CD14-positive monocyte (primary cell): ENCODE measurements around the gene ZDHHC4. TPM values are rescaled to one million over a fixed set of nuclear protein-coding genes. Genes with fewer than 3 reads are reported as not detected.

Source experiments
- DNase-seq, 3 donors: peaks; one replicate each; pipeline ENCODE4 v3.0.0-alpha.2; 2011 to 2022
- H2AFZ ChIP-seq: 2 replicates; pipeline ENCODE4 v1.6.0; 2012; ENCODE audit warnings: mild to moderate bottlenecking, low read depth, low read length, inconsistent platforms; ENCODE audit not compliant: insufficient read depth, poor library complexity, severe bottlenecking
- H3K27ac ChIP-seq, 2 donors: 1 replicate in 1 of 2; 2 replicates in 1 of 2; pipeline ENCODE4 v1.5.1; 2012 to 2013; ENCODE audit warnings: low read length in 2 of 2, control low read depth in 1 of 2, inconsistent platforms in 1 of 2, low read depth in 1 of 2, mild to moderate bottlenecking in 1 of 2
- H3K27me3 ChIP-seq, 2 donors: one replicate each; pipeline versions ENCODE4 v1.6.0 to v1.6.1; 2011 to 2013; ENCODE audit warnings: low read length in 2 of 2; ENCODE audit not compliant: control insufficient read depth in 2 of 2, insufficient read depth in 2 of 2
- H3K36me3 ChIP-seq, 2 donors: replicated peaks in 1 of 2; 1 replicate in 1 of 2; 2 replicates in 1 of 2; pipeline versions ENCODE4 v1.5.1 to v1.6.1; 2012 to 2013; ENCODE audit warnings: low read length in 2 of 2, control low read depth in 1 of 2, inconsistent platforms in 1 of 2, mild to moderate bottlenecking in 1 of 2; ENCODE audit not compliant: insufficient read depth in 2 of 2, control insufficient read depth in 1 of 2
- H3K4me1 ChIP-seq, 2 donors: 1 replicate in 1 of 2; 2 replicates in 1 of 2; pipeline versions ENCODE4 v1.5.1 to v1.6.1; 2012 to 2013; ENCODE audit warnings: low read length in 2 of 2, control low read depth in 1 of 2, inconsistent platforms in 1 of 2, mild to moderate bottlenecking in 1 of 2, moderate library complexity in 1 of 2; ENCODE audit not compliant: insufficient read depth in 2 of 2, control insufficient read depth in 1 of 2
- H3K4me2 ChIP-seq: replicated peaks from 2 replicates; pipeline ENCODE3; 2012; ENCODE audit warnings: low read length, moderate library complexity, mild to moderate bottlenecking; ENCODE audit not compliant: poor library complexity, severe bottlenecking; ENCODE audit errors: extremely low read depth
- H3K4me3 ChIP-seq, 3 experiments: fragments of 200-600 bp in 1 of 3; sonication (generic) in 1 of 3; replicated peaks in 1 of 3; 1 replicate in 2 of 3; 2 replicates in 1 of 3; pipeline ENCODE4 v1.5.1; 2011 to 2013; ENCODE audit warnings: low read length in 3 of 3, mild to moderate bottlenecking in 3 of 3, control low read depth in 2 of 3, low read depth in 2 of 3, inconsistent platforms in 1 of 3, moderate library complexity in 1 of 3
- H3K79me2 ChIP-seq: 2 replicates; pipeline ENCODE4 v1.6.0; 2012; ENCODE audit warnings: mild to moderate bottlenecking, control low read depth, inconsistent platforms, low read length, moderate library complexity; ENCODE audit not compliant: insufficient read depth
- H3K9ac ChIP-seq: 2 replicates; pipeline ENCODE4 v1.6.0; 2017; ENCODE audit warnings: low read length, mild to moderate bottlenecking; ENCODE audit not compliant: insufficient read depth, poor library complexity, severe bottlenecking
- H3K9me3 ChIP-seq, 2 donors: replicated peaks in 1 of 2; 1 replicate in 1 of 2; 2 replicates in 1 of 2; pipeline versions ENCODE4 v1.5.1 to v1.6.1; 2012 to 2013; ENCODE audit warnings: low read length in 2 of 2, control low read depth in 1 of 2; ENCODE audit not compliant: control insufficient read depth in 1 of 2, insufficient read depth in 1 of 2
- H4K20me1 ChIP-seq: 2 replicates; pipeline ENCODE4 v1.6.0; 2012; ENCODE audit warnings: mild to moderate bottlenecking, low read length, control low read depth, moderate library complexity; ENCODE audit not compliant: insufficient read depth
- H3K27ac Mint-ChIP-seq, 7 donors: one replicate each; pipeline ENCODE4 v1.8.0; 2020; ENCODE audit warnings: mild to moderate bottlenecking in 7 of 7, mixed read lengths in 7 of 7, moderate library complexity in 6 of 7, inconsistent platforms in 2 of 7
- H3K27me3 Mint-ChIP-seq, 3 donors: one replicate each; pipeline ENCODE4 v1.8.0; 2021 to 2022; ENCODE audit warnings: low read depth in 3 of 3, mild to moderate bottlenecking in 3 of 3, mixed read lengths in 3 of 3, moderate library complexity in 3 of 3, inconsistent platforms in 1 of 3
- H3K36me3 Mint-ChIP-seq, 2 donors: one replicate each; pipeline ENCODE4 v1.8.0; 2020; ENCODE audit warnings: mixed read lengths in 2 of 2, inconsistent platforms in 1 of 2, mild to moderate bottlenecking in 1 of 2
- H3K4me1 Mint-ChIP-seq: one replicate; pipeline ENCODE4 v1.8.0; 2020; ENCODE audit warnings: mild to moderate bottlenecking, mixed read lengths
- H3K4me3 Mint-ChIP-seq, 2 donors: one replicate each; pipeline ENCODE4 v1.8.0; 2020; ENCODE audit warnings: mild to moderate bottlenecking in 2 of 2, mixed read lengths in 2 of 2, moderate library complexity in 1 of 2
- H3K9me3 Mint-ChIP-seq, 7 donors: one replicate each; pipeline ENCODE4 v1.8.0; 2020 to 2022; ENCODE audit warnings: mixed read lengths in 7 of 7, mild to moderate bottlenecking in 6 of 7, moderate library complexity in 6 of 7, inconsistent platforms in 2 of 7
- WGBS: methylation state at CpG from one replicate; pipeline ENCODE4 v1.1.5; 2013; ENCODE audit warnings: missing lambda C conversion rate; ENCODE audit not compliant: insufficient coverage; 5-methylcytosine and 5-hydroxymethylcytosine counted together
- intact Hi-C, 2 donors: fragments of 100-400 bp; cut with micrococcal nuclease; formaldehyde crosslinking; loops; one replicate each; pipeline versions ENCODE4 v1.15.0 to v1.15.1; 2023
- polyA plus RNA-seq, 3 donors: library from polyadenylated mRNA; depleted of rRNA in 1 of 3; unstranded in 2 of 3; stranded (reverse) in 1 of 3; fragments of 300-500 nt in 2 of 3; fragments of >200 nt in 1 of 3; fragmentation: Illumina TruSeq in 2 of 3; gene quantifications; 1 replicate in 2 of 3; 2 replicates in 1 of 3; pipeline ENCODE4 v1.2.3, GENCODE V29; 2012 to 2021
- TF ChIP-seq, protein P1 (sequence below): fragments of 200-600 bp; IDR thresholded peaks from one replicate; pipeline ENCODE4 v1.8.0; 2022; ENCODE audit warnings: antibody characterized with exemption, mild to moderate bottlenecking

Gene ZDHHC4
- polyA plus RNA-seq, 3 donors, result 30.3 to 55.6 (median 52.9) TPM

DNA sequence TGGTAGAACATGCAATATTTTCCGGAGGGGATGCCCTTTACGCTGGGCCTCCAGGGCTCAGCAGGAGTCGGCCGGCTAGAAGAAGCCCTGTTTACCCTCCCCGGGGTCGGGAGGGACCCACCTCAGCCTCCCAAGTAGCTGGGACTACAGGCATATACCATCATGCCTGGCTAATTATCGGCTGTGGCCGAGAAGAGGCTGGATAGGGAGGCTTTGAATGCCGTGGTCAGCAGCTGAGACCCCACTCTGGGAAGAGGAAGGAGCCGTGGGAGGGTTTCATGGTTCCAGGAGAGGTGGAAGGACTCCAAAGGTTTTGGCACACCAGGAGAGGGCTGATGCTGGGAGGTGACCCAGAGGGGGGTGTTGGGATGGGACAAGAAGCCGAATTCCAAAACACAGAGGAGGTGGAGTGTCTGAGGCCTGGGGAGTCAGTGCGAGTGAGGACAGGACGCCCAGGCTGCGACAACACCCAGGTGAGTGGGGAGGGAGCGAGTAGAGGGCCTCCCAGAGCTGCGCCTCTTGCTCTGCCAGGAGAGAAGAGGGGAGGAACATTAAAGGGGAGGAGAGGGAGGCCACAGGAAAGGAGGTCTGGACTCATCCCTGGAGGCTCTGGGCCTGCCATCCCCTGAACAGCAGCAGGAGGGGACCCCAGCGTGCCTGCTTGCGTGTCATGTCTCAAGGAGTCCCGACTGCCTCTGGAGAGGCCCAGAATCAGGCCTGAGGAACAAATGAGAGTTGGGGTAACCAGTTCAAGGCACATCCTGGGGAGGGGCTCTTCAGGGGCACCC is 45.6 kb upstream of the ZDHHC4 start:
- H3K36me3 Mint-ChIP-seq, result no peaks in the 10 kb centered on the region
- no peaks in the 10 kb centered on the region for H3K9me3 ChIP-seq
- no peaks in the 10 kb centered on the region for H3K36me3 ChIP-seq
- DNase-seq, result no peak
- H3K9ac ChIP-seq, result no peak overlapping the region
- peak overlapping the region in 1 of 3 experiments; percentile 69 for H3K4me3 ChIP-seq
- H3K4me2 ChIP-seq, result peak overlapping the region; percentile 71
- no peaks in the 10 kb centered on the region for H4K20me1 ChIP-seq
- peak overlapping the region; percentile 61 to 83 for H3K4me3 Mint-ChIP-seq
- intact Hi-C loops, result no loop called here
- TF ChIP-seq, protein P1, sequence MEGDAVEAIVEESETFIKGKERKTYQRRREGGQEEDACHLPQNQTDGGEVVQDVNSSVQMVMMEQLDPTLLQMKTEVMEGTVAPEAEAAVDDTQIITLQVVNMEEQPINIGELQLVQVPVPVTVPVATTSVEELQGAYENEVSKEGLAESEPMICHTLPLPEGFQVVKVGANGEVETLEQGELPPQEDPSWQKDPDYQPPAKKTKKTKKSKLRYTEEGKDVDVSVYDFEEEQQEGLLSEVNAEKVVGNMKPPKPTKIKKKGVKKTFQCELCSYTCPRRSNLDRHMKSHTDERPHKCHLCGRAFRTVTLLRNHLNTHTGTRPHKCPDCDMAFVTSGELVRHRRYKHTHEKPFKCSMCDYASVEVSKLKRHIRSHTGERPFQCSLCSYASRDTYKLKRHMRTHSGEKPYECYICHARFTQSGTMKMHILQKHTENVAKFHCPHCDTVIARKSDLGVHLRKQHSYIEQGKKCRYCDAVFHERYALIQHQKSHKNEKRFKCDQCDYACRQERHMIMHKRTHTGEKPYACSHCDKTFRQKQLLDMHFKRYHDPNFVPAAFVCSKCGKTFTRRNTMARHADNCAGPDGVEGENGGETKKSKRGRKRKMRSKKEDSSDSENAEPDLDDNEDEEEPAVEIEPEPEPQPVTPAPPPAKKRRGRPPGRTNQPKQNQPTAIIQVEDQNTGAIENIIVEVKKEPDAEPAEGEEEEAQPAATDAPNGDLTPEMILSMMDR, result no peak
- 48% methylated on average over 17 of the region's 19 CpGs for WGBS
- H3K4me1 ChIP-seq, result peaks cover 16 to 20% of the 10 kb centered on the region in 2 donors
- peaks cover 6 to 53% of the 10 kb centered on the region in 2 donors for H3K27me3 ChIP-seq
- peak overlapping the region in 1 of 7 donors; percentile 9 for H3K27ac Mint-ChIP-seq
- H3K4me1 Mint-ChIP-seq, result peaks cover 21% of the 10 kb centered on the region
- no peak overlapping the region for H3K27ac ChIP-seq
- H3K27me3 Mint-ChIP-seq, result peaks cover 65 to 86% (median 68%) of the 10 kb centered on the region in 3 donors
- H3K79me2 ChIP-seq, result no peaks in the 10 kb centered on the region
- peaks cover 0 to 6% (median 0%) of the 10 kb centered on the region in 7 donors for H3K9me3 Mint-ChIP-seq
- no peak overlapping the region for H2AFZ ChIP-seq

DNA sequence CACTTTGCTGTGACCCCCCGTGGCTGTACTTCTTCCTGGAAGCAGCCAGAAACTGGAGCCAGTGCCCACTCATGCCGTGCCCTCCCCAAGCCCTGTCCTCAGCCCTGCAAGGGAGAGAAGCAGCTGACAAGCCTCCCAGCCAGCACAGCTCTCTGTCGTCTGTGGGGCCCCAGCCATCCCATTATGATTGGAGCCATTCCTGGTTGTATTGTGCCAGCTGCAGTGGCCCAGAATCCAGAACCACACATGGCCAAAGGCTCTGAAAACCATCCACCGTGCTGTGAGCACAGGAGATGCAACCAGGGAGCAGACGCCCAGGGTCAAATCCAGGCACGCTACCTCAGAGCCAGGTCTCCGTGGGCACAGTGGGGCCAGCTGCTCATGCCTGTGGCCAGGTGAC is 44.7 kb upstream of the ZDHHC4 start:
- H2AFZ ChIP-seq, result no peak overlapping the region
- H3K9me3 ChIP-seq, result no peaks in the 10 kb centered on the region
- no peak overlapping the region for H3K27ac ChIP-seq
- H3K79me2 ChIP-seq, result no peaks in the 10 kb centered on the region
- WGBS, result 91% methylated on average over 7 of the region's 7 CpGs
- H3K4me3 Mint-ChIP-seq, result peak overlapping the region in 1 of 2 donors; percentile 48
- peaks cover 9 to 50% of the 10 kb centered on the region in 2 donors for H3K27me3 ChIP-seq
- DNase-seq, result no peak
- H3K27me3 Mint-ChIP-seq, result peaks cover 64 to 85% (median 67%) of the 10 kb centered on the region in 3 donors
- H3K27ac Mint-ChIP-seq, result no peak overlapping the region
- H4K20me1 ChIP-seq, result no peaks in the 10 kb centered on the region
- intact Hi-C loops, result no loop called here
- H3K36me3 Mint-ChIP-seq, result no peaks in the 10 kb centered on the region
- TF ChIP-seq, protein P1, result no peak
- no peak overlapping the region for H3K9ac ChIP-seq
- no peaks in the 10 kb centered on the region for H3K36me3 ChIP-seq
- peaks cover 12 to 17% of the 10 kb centered on the region in 2 donors for H3K4me1 ChIP-seq
- H3K9me3 Mint-ChIP-seq, result peaks cover 0 to 3% (median 0%) of the 10 kb centered on the region in 7 donors
- H3K4me2 ChIP-seq, result no peak overlapping the region
- H3K4me1 Mint-ChIP-seq, result peaks cover 15% of the 10 kb centered on the region
- H3K4me3 ChIP-seq, result no peak overlapping the region
